OCI-LY7 (cell line): ENCODE data around the gene NINL.

ENCODE experiments used
- CTCF ChIP-seq: fragments of 200-600 bp; sonication (generic); conservative IDR thresholded peaks from 2 replicates; pipeline ENCODE4 v1.5.1; 2014; ENCODE audit warnings: mild to moderate bottlenecking, antibody characterized with exemption, low read length, moderate library complexity, mixed read lengths
- EZH2phosphoT487 ChIP-seq: fragments of 200-600 bp; sonication (generic); IDR thresholded peaks from 2 replicates; pipeline ENCODE4 v1.6.1; 2018; ENCODE audit warnings: low read depth, borderline replicate concordance, mild to moderate bottlenecking, mixed run types, antibody characterized with exemption, low read length, moderate library complexity, mixed read lengths

GRCh38 chr20:25534845-25535244 lies 50.5 kb downstream of the NINL start:
- no peak for TF ChIP-seq EZH2phosphoT487
- no peak for TF ChIP-seq CTCF
